HCEC 1CT (cell line): ENCODE data around the gene GADD45GIP1.
A peak's percentile ranks its signal among the peaks of the same experiment; 100 is the strongest.

Experiments
- DNase-seq: peaks from one replicate; pipeline ENCODE4 v3.0.0-alpha.2; 2017

Gene GADD45GIP1

DNA sequence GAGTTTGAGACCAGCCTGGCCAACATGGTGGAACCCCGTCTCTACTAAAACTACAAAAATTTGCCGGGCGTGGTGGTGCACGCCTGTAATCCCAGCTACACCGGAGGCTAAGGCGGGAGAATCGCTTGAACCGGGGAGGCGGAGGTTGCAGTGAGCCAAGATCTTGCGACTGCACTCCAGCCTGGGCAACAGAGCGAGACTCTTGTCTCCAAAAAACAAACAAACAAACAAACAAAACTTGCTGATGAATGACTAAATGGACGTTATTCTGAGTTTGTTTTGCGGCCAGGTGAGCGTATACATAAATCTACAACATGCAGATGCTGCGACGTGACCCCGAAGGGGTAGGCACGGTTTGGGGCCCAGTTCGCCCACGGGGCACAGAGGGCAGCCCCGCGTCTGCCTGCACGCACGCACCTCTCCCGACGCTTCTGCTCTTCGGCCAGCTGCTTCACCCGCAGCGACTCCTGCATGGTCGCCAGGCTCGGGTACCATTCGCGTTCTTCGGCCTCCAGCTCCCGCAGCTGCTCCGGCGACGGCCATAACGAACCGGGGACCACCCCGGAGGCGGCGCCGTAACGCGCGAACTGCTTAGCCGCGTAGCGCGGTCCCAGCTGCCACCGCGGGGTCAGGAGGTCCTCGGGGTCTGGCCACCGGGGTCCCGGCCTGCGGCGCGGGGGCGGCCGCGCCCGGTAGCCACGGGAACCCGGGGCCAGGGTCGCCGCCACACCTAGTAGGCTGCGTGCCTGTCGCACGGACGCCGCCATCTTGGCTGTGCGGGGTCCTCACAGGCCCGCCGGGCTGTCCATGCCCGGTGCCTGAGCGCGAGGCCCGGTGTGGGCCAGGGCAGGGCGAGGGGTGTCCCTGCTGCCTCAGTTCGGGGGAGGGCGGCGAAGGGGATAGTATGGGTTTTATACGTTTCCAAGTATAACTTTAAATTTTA lies at the start of gene GADD45GIP1:
Gene GADD45GIP1 (minus strand): TSS at position 778 of the 943 bp plus-strand sequence. CDS start 11 bp downstream, at position 767.
- peak; percentile 71 for DNase-seq

DNA sequence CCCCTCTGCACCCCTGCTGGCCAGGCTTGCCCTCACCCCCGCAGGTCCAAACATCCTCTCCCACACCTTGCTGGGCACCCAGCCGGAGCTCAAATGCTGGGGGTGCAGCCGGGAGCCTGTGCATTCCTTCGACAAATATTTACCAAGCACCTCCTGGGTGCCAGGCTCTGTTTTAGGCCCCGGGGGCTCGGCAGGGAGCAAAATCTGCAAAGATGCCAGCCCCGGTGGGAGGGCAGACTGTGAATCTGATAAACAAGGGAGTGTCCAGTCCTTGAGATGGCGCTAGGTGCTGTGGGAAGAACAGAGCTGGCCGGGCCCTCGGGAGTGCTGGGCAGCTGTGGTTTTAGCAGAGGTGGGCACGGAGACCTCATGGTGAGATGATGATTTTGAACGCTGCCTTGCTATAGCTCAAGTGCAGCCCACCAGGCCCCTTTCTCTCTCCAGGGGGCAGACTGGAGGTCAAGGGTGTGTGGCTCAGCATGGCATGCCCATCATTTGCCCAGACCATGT lies 48.9 kb upstream of the GADD45GIP1 start:
- no peak for DNase-seq

DNA sequence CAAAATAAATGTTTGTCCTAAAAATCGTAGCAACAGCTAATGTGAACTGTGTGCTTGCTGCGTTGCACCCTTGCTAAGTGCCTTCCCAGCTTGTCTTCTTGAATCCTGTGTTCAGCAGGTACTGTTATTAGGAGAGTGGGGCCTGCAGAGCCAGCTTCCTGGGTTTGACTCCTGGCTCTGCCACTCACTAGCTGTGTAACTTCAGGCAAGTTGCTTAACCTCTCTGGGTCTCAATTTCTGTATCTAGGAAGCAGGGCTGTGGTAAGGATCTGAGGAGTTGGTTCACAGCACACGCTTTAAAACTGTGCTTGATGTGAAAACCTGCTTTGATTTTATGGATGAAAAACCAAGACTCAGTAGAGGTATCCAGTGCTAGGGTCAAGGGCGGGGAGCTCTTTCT lies 48.2 kb upstream of the GADD45GIP1 start:
- no peak for DNase-seq

DNA sequence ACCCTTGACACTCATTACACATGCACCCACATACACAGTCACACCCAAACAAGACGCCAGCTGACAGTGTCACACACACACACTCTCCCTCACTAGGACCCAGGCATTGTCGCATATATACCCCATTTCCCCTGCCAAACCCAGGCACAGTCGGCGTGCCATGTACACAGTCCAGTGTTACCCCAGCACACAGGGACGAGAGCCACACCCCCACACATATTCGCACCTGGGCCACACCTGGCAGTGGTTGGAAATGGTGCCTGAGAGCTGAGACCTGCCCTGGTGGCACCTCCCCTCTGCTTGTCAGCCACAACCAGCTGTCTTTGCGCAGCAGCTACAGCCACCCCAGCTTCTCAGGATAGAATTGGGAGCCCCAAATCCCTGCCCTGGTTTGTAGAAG lies 47.2 kb upstream of the GADD45GIP1 start:
- no peak for DNase-seq

DNA sequence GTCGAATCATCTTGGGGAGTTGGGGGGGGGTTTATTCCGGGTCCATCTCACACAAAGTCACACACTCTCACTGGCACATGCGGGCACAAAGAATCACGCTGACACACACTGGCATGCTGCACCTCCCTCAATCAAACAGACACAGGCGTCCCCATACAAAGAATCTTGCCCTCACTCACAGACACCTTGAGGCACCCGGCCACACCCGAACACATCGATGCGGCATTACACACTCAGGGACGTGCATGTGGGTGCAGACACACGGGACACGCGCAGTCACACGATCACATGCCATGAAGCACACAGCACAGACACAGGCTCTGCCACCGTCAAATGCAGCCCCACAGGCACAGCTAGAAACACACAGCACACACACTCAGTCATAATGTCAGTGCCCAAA lies 46.1 kb upstream of the GADD45GIP1 start:
- no peak for DNase-seq

DNA sequence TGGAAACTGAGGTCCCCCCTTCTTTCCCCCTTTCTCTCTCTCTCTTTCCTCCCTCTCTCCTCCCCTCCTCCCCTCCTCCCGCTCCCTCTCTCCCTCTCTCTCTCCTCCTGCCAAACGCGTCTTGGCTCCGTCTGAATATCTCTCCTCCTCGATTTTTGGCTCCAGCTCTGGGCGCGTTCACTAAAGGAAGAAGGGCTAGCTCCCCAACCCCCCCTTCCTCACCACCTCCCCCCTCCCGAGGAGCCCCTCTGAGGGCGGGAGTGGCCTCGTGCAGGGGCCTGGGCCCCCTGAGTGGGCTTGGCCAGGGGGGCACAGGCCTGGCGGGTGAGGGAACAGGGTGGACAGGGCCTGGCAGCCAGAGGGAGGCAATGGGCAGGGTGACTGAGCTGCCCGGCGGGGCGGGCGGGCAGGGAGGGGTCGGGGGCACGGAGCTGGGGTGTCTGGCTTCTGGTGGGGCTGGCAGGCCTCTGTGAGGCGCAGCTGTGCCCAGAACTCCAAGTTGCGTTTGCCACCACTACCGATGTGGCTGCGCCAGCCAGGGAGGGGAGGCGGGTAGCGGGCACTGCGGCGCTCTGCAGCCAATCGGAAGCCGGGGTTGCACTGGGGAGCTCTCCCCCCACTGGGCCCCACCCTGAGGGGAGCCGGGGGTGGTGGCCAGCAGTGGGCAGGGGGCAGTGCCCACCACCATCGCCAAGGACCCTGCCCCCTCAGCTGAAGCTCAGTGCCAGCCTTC lies 45.3 kb upstream of the GADD45GIP1 start:
- no peak for DNase-seq

DNA sequence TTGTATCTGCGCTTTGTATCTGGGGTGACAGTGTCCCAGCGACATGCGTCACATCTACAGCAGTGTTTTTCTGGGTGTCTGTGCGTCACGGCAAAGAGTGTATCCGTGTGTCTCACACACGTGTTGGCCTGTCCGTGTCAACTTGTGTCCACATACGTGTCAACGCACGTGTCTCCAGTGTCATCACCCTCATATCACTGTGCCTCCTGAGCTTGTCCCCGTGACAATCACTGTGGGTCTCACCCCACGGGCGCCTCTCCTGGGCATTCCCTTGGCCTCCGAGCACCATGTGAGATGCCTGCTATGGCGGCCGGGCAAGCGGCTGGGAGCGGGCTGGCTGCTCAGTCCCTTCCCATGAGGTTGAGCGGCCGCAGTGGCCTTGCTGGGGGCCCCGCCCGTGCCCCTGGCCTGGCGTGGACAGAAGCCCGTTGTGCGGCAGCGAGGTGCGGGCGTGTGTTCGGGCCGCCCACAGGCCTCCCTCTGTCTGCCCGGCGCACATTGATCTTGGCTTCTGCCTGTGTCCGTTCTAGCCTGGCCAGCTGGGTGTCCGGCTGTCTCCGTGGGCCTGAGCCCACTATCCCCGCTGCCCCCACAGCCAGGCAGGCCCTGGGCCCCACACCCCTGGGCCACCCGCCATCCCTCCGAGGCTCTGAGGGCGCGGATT lies 44.6 kb upstream of the GADD45GIP1 start:
- DNase-seq: no peak

DNA sequence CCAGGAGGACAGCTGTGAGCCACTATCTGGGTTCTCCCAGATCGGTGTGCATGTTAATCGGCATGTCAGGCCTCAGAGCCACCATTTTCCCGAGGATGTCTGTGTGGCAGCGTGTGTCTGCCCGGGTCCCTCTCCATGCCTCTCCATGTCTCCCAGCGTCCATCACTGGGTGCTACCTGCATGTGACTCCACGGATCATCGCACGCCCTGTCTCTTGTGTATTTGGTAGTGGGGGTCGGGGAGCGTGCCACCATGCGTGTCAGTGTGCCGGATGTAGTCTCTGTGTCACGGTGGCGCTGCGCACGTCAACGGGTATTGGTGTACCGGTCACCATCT lies 44.1 kb upstream of the GADD45GIP1 start:
- DNase-seq: no peak

DNA sequence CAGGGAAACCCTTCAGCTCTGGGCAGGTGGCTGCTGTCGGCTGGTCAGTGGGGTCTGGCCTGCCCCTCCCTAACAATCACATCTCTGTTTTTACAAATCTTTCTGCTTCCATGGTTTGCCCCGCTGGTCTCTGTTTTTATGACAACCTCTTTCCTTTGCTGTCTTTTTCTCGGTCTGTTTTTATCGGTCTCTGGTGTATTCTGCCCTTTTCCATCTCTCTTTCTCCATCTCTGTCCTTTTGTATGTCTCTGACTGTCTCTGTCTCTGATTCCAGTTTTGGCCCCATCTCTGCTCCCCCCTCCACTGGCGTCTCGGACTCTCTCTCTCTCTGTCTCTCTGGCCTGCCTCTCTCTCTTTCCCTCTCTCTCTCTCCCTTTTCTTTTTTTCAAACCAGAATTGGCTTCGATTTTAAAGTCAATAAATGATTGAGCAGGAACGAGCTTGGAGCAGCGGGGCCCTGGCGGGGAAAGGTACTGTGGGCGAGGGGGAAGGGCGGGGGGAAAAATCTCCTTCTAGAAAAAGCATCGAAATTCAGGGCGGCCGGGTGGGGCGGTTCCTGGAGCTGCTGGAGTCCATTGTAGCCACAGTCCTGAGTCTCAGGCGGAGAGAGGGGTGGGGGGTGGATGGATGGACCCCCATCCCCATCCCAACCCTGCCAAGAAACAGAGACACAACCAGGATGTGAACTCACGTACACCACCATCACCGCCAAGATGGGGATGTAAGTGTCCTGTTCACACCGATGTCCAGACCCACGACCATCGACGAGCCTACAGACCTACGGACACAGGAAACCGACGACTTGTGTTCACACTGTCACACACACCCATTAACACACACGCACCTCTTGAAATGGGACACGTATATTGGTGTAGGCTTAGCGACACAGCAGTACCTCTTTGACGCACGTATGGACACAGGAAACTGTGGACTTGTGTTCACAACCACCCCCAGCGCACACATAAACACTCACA lies 41.2 kb upstream of the GADD45GIP1 start:
- DNase-seq: no peak

DNA sequence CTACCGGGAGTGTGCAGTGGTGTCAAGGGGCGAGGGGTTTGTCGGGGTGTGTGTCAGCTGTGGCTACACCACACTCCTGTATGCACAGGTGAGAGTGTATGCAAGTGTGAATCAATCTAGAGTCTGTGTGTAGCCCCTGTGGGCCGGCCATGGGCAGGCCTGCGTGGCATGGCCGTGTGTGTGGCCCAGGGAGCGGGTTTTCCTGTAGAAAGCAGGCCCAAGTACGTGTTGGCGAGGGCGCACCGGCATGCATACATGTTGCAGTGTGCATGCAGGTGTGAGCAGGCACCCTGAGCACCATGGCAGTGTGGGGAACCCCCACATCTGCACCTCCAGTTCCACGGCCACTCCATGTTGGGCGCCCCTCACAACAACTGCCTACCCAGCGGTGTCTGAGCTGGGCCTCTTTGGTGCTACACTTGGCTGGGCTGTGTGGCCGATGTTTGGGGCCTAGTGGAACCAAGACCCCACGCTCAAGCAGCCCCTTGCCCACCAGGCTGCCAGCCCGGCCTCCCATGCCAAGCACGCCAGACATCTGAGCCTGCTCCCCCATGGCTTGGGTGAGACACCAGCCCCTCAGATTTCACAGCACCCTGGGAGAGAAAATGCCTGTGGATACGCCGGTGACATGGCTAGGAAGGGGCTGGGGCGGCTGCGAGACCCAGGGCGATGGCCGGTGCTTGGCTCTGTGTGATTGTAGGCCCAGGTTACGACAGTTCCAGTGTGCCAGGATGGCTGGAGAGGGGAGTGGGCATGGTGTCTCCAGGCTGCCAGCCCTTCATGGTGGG lies 40.4 kb upstream of the GADD45GIP1 start:
- no peak for DNase-seq

DNA sequence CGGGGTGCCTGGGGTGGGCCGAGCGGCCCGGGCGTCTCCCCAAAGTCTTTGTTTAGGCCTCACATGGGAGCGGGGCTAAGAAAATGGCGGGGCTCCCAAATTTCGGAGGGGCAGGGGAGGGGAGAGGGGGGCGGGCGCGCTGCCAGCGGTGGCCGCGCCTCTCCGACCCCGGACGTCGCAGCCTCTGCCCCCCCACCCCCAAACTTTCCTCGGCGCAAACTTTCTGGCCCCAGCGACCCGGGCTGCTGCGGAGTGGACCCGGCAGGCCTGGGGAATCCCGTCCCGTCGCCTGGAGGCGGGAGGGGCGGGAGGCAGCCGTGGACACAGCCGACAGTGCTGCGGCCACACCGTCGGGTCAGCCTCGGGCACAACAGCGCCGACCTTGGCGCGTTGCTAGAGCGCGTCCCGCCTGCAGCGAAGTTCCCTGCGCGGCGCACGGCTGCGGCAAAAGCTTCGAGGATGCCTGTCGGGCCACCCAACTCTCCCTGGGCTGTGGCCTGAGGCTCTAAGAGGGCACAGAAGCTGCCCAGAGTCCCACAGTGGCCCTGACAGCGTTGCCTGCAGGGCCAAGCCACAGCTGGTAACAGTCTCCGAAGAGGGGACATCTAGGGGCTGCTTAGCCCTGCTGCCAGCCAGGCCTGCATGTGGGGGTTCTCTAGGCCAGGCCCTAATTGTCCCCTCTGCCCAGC lies 39.5 kb upstream of the GADD45GIP1 start:
- peak; percentile 32 for DNase-seq

DNA sequence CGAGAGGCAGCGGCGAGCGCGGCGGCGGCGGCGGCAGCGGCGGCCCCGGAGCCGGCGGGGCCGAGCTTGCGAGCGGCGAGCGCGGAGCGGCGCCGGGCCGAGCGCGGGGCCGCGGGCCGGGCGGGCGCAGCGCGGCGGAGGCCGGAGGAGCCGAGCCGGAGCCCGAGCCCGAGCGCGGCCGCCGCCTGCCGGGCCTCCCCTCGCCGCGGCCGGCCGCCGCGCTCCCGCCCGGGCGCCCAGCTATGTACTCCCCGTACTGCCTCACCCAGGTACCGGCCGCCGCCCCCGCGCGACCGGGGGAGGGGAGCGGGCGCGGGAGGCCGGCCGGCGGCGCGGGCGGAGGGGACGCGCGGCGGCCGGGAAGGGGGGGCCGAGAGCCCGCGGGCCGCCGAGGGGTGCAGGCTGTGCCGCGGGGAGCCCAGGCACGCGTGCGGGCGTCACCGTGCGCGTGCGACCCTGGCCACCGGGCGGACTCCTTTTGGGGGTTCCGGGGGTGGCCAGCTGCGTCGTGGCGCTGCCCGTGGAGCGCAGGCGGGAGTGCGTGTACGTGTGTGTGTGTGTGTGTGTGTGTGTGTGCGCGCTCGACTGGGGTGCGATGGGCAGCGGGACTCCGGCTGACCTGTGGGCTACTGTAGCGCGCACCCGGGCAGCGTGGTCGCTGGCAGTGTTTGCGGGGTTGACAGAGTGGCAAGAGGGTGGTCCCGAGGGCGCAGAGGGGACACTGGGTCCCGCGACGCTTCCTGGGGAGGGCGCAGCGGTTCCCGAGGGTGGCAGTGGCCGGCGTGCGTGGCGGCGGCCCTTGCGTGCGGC lies 38.8 kb upstream of the GADD45GIP1 start:
- peak; percentile 24 for DNase-seq

DNA sequence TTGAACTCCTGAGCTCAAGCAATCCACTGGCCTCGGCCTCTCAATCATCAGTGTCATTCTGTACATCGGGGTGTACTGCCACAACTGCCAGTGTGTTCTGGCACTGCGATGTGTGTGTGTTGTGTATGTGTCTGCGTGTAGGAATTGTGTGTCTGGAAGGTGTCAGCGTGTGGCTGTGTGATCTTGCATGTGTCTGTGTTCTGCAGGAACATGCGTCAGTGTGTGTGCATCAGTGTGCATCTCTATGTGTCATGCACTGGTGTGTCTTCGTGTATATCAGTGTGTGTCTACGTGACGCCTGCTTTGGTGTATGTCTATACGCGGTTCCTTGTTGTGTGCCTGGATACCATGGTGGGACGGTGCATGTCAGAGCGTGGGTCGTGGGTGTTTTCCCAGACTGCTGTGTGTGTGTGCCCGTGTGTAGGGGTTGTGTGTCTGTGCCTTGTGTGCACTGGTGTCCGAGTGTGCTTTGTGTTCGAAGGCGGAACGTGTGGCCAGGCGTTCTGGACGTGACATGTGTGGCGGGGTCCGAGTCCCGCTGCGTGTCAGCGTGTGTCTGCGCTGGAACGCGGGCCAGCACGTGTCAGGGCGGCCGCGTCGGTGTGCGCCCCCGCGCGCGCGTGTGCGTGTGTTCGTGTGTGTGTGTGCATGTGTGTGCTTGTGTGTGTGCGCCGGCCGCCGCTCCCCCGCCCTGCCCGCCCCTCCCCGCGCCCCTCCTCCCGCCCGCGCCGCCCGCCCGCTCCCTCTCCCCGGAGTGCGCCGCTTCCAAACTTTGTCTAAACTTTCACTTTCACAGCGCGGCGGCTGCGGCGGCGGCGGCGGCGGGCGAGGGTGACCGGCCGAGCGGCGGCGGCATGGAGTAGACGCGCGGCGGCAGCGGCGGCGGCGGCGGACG lies 37.9 kb upstream of the GADD45GIP1 start, which contains the start of gene NFIX:
Gene NFIX (plus strand): TSS at position 775 of the 895 bp plus-strand sequence. CDS start 363 bp downstream, outside the sequence.
- peak; percentile 53 for DNase-seq

DNA sequence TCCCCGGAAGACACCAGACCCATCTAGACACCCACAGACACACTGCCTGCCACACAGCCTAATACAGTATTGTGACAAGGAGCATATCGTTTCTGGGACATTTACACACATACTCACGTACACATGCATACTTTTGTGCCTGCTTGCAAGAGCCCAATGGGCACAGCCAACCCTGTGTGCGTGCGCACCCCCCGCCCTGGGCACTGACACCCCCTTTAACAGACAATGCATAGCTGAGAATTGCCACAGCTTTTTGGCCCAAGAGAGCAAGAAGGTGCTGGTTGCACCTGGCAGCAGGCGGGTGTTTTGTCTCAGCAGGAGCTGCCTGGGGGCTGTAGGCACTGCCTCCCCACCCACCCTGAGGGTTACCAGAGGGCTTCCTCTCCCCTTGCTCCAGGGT lies 36.5 kb upstream of the GADD45GIP1 start:
- no peak for DNase-seq

DNA sequence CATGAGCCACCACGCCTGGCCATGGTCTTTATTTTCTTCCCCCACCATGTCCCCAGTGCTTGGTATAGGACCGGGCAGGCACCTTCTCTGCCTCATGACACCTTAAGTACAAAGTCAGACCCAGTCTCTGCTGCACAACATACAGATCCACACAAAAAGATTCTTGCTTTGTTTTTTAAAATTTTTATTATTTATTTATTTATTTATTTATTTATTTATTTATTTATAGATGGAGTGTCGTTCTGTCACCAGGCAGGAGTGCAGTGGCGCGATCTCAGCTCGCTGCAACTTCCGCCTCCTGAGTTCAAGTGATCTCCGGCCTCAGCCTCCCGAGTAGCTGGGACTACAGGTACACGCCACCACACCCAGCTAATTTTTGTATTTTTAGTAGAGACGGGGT lies 35.7 kb upstream of the GADD45GIP1 start:
- no peak for DNase-seq

DNA sequence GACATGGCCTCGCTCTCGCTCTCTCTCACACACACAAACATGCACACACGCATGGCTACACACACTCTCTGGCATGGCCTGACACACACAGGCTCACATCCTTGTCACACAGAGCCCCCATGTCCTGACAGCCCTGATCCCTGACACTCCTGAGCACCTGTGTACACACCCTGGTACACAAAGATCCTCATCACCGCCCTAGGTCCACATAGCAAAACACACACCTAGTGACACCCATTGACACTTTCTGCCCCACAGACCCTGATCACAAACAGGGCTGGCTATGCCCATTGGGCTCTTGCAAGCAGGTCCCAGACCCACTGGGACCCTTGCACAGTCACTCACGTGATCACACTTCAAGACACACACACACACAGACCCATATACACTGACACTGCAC lies 34.3 kb upstream of the GADD45GIP1 start:
- no peak for DNase-seq

DNA sequence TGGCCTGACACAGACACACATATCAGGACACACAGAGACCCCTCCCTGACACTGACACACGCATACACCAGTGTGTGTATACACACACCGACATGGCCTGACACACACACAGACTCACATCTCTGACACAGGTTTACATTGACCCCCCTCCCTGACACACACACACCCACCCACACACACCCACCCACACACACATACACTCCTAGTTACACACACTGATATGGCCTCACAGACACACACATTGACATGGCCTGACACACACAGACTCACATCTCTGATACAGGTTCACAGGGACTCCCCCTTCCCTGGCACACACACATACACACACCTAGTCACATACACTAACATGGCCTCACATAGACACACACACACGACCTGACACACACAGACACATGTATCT lies 33.8 kb upstream of the GADD45GIP1 start:
- no peak for DNase-seq

DNA sequence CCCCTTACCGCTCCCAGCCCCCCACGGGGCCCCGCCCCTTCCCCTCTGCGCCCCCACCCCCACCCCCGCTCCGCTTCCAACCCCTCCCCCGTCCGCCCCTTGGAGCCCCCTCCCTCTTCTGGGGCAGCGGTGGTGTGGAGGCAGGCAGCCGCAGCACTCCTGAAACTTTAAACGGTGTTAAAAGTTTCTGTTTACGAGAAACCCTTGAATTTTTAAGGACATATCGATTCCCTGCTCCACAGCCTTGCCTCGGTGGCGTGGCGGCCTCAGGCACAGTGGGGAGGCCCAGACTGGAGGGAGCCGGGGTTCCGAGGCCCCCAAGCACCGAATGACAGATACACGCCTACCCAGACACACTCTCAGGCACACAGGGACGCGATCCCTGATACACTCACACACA lies 33.4 kb upstream of the GADD45GIP1 start:
- DNase-seq: no peak

DNA sequence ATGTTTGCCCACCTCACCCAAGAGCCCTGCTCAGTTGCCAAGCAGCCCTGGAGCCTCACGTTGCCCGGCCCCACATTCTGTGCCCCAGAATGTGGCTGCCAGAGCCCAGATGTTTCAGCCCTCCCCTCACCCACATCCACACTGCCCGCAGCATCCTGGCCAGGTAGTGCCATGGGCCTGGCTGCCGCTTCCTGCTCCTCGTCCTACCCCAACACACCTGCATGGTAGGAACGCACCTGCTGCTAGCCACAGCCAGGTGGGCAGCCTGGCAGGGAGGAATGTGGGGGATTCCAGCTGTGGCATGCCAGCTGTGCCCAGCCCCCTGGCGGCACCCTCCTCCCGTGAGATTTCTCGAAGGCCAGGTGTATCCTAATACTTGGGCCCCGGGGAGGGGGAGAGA lies 30.8 kb upstream of the GADD45GIP1 start:
- no peak for DNase-seq
